Esophagus squamous epithelium (tissue), 4 donors: ENCODE results near the gene CSNK2A3.

Experiments used
- POLR2A ChIP-seq, 4 donors: fragments of 450-650 bp; IDR thresholded peaks; one replicate each; pipeline ENCODE4 v1.6.1; 2017; ENCODE audit warnings: antibody characterized with exemption in 4 of 4, mild to moderate bottlenecking in 4 of 4, moderate library complexity in 3 of 4
- TF ChIP-seq, protein P1 (sequence below), 6 experiments: fragments of 450-650 bp in 4 of 6; fragments of 200-600 bp in 2 of 6; sonication (generic) in 2 of 6; IDR thresholded peaks; one replicate each; pipeline ENCODE4 v1.5.1; 2016 to 2019; ENCODE audit warnings: antibody characterized with exemption in 6 of 6, mild to moderate bottlenecking in 4 of 6, moderate library complexity in 4 of 6

DNA sequence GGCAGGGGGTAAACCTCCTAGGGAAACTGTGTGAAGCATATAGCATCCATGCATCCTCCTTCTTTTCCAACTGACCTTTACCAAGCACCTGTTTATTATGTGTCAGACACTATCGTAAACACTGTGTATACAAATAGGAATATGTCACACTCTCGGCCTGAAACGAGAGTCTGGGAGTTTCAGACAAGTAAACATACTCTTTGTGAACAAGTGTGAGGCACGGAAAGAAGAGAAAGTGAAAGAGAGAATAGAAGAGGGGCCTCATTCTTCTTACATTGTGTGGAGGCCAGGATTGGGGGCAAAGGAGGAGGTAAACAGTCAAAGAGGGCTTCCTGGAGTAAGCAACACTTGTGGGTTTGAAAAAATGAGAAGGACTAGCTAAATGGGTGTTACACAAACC, 16.4 kb downstream of the CSNK2A3 start:
- TF ChIP-seq, protein P1, sequence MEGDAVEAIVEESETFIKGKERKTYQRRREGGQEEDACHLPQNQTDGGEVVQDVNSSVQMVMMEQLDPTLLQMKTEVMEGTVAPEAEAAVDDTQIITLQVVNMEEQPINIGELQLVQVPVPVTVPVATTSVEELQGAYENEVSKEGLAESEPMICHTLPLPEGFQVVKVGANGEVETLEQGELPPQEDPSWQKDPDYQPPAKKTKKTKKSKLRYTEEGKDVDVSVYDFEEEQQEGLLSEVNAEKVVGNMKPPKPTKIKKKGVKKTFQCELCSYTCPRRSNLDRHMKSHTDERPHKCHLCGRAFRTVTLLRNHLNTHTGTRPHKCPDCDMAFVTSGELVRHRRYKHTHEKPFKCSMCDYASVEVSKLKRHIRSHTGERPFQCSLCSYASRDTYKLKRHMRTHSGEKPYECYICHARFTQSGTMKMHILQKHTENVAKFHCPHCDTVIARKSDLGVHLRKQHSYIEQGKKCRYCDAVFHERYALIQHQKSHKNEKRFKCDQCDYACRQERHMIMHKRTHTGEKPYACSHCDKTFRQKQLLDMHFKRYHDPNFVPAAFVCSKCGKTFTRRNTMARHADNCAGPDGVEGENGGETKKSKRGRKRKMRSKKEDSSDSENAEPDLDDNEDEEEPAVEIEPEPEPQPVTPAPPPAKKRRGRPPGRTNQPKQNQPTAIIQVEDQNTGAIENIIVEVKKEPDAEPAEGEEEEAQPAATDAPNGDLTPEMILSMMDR (IDR thresholded peaks at IDR 0.05) = no peak
- TF ChIP-seq POLR2A (IDR thresholded peaks at IDR 0.05) = no peak
